ENCODE measurements around the gene PNLDC1. TPM values are rescaled to one million over a fixed set of nuclear protein-coding genes. Genes with fewer than 3 reads are reported as not detected.
"Not testable (repeated sequence)": the region's sequence is repeated elsewhere in the genome, so short reads cannot be mapped to it uniquely, and the experiment has no call there.

The PNLDC1 gene
- total and polyA plus RNA-seq, 4 donors = 0.08 to 3.1 (median 0.58) TPM; not detected in 1

DNA sequence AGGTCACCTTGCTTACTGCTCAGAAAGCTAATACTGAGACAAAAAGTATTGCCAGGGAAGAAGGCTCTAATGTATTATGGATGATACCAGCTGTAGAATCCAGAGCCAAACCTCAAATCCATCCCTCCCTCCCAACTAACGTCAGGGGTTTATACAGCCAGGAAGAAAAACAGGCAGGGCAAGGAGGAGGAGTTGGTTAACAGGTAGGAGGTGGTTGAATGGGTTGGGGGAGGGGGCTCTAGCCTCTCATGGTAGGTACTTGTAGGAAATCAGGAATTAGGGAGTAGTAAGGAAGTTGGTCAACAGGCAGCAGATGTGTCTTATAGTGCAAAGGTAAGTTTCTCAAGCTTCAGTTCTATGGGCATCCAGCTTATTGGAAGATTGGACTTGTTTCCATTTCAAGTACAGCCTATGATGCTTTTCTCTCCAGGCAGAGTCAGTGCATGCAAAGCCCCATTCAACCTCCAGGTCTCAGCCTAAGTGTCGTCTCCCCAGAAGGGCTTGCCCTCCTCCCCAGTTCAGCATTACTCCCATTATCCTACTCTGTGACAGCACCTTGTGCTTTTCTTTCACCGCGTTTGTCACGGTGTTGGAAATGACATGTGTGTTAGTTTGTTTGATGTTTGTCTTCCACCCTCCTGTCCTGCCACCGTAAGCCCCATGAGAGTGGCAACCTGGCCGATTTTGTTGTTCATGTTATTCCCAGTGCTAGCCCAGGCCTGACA lies 38.1 kb downstream of the PNLDC1 start:
- TF ChIP-seq, protein P1, sequence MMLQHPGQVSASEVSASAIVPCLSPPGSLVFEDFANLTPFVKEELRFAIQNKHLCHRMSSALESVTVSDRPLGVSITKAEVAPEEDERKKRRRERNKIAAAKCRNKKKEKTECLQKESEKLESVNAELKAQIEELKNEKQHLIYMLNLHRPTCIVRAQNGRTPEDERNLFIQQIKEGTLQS (IDR thresholded peaks at IDR 0.05) = no peak
- TF ChIP-seq NR2F2 (IDR thresholded peaks at IDR 0.05) = no peak
- no peak for DNase-seq (ENCODE audit: low spot score)
- Histone ChIP-seq H3K27me3 (ENCODE audit: control insufficient read depth in 4 of 4, insufficient read depth in 4 of 4, low read length in 3 of 4) (no peaks in the 10 kb centered on the region), H3K4me3 (ENCODE audit: low read depth in 1 of 3, low read length in 3 of 3) (no peak overlapping the region), H3K4me1 (ENCODE audit: control insufficient read depth in 4 of 4, insufficient read depth in 4 of 4, low read length in 3 of 4) (no peaks in the 10 kb centered on the region), H3K27ac (ENCODE audit: low read depth in 1 of 2, low read length in 2 of 2) (no peak overlapping the region), H3K9me3 (ENCODE audit: control insufficient read depth in 4 of 4, low read length in 3 of 4) (no peaks in the 10 kb centered on the region), H3K9ac (ENCODE audit: low read depth in 1 of 2, low read length in 2 of 2) (no peak overlapping the region), H3K36me3 (ENCODE audit: control insufficient read depth in 4 of 4, insufficient read depth in 3 of 4, low read depth in 1 of 4, low read length in 3 of 4) (no peaks in the 10 kb centered on the region)
- WGBS = 70% methylated on average over 7 of the region's 7 CpGs

DNA sequence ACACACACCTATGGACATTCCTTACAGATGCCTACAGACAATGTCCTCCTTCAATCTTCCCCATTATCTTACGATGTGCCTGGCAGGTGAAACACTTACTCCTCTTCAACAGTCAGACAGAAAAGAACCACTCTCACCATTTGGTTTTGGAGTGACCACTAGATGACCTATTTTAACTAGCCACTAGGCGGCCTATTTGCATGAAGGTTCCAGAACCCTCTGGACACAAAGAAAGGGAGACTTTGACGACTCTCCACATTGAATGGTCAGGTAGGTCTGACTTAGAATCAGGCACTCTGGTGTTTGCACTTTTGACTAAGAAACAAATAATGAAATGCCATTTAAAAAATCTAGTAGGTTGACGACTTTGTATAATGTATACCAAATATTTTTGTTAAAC lies 42.0 kb downstream of the PNLDC1 start:
- H3K27me3 ChIP-seq (ENCODE audit: control insufficient read depth in 4 of 4, insufficient read depth in 4 of 4, low read length in 3 of 4) = no peaks in the 10 kb centered on the region
- H3K9me3 ChIP-seq (ENCODE audit: control insufficient read depth in 4 of 4, low read length in 3 of 4) = no peaks in the 10 kb centered on the region
- H3K27ac ChIP-seq (ENCODE audit: low read depth in 1 of 2, low read length in 2 of 2) = no peak overlapping the region
- 72% methylated on average over 4 of the region's 4 CpGs for WGBS
- H3K4me3 ChIP-seq (ENCODE audit: low read depth in 1 of 3, low read length in 3 of 3) = no peak overlapping the region
- H3K36me3 ChIP-seq (ENCODE audit: control insufficient read depth in 4 of 4, insufficient read depth in 3 of 4, low read depth in 1 of 4, low read length in 3 of 4) = no peaks in the 10 kb centered on the region
- H3K9ac ChIP-seq (ENCODE audit: low read depth in 1 of 2, low read length in 2 of 2) = no peak overlapping the region
- no peaks in the 10 kb centered on the region for H3K4me1 ChIP-seq (ENCODE audit: control insufficient read depth in 4 of 4, insufficient read depth in 4 of 4, low read length in 3 of 4)
- DNase-seq (ENCODE audit: low spot score) = no peak
- TF ChIP-seq, protein P2, sequence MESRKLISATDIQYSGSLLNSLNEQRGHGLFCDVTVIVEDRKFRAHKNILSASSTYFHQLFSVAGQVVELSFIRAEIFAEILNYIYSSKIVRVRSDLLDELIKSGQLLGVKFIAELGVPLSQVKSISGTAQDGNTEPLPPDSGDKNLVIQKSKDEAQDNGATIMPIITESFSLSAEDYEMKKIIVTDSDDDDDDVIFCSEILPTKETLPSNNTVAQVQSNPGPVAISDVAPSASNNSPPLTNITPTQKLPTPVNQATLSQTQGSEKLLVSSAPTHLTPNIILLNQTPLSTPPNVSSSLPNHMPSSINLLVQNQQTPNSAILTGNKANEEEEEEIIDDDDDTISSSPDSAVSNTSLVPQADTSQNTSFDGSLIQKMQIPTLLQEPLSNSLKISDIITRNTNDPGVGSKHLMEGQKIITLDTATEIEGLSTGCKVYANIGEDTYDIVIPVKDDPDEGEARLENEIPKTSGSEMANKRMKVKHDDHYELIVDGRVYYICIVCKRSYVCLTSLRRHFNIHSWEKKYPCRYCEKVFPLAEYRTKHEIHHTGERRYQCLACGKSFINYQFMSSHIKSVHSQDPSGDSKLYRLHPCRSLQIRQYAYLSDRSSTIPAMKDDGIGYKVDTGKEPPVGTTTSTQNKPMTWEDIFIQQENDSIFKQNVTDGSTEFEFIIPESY (IDR thresholded peaks at IDR 0.05) = no peak
- TF ChIP-seq RXRA (IDR thresholded peaks at IDR 0.05) (no peak), CTCF (IDR thresholded peaks at IDR 0.05; ENCODE audit: low read depth, low read length, missing input control) (peak; percentile 14), RAD21 (IDR thresholded peaks at IDR 0.05) (peak in 1 of 2 donors; percentile 48)

DNA sequence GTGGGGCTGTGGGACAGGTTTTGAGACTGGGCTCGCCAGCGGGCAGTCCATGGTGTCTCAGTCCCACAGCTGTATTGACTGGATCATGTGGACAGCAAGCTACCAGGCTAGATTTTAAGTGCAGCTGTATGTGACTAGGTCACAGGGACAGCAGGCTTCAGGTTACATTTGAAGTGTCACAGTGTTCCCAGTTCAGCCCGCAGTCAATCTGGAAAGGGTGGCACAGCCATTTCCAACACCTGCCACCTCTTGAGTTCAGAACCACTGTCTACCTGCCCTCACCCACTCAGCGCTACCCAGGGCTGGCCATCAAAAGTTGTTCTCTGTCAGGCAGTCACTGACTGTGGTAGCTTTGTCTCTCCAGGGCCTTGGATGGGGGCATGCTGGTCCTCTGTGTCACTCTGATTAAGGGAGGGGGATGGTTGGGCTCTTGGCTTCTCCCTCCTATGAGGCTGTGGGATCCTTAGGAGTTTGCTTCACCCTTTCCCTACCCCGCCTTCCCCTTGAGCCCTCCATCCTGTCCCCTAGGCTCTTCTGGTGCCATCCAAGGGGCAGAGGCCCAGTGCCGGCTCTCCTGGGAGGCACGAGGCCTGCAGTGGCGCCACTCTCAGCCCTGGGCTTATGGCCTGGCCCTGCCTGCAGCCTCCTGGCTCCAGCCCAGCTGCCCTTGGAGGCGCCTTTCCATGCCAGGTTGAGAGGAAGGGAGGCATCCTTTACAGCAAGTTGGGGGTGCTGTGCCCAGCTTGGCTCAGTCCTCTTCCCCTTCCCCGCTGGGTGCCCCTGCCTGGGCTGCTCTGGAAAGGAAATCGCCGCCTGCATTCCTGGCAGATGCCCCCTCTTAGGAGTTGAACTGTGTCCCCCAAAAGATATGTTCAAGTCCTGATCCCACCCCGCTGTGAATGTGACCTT lies 44.9 kb downstream of the PNLDC1 start:
- H3K27me3 ChIP-seq (ENCODE audit: control insufficient read depth in 4 of 4, insufficient read depth in 4 of 4, low read length in 3 of 4) = no peaks in the 10 kb centered on the region
- no peak overlapping the region for H3K4me3 ChIP-seq (ENCODE audit: low read depth in 1 of 3, low read length in 3 of 3)
- TF ChIP-seq RXRA (IDR thresholded peaks at IDR 0.05) = no peak
- TF ChIP-seq HNF4G (IDR thresholded peaks at IDR 0.05) = no peak
- TF ChIP-seq, protein P1 (IDR thresholded peaks at IDR 0.05) = no peak
- no peak overlapping the region for H3K27ac ChIP-seq (ENCODE audit: low read depth in 1 of 2, low read length in 2 of 2)
- H3K36me3 ChIP-seq (ENCODE audit: control insufficient read depth in 4 of 4, insufficient read depth in 3 of 4, low read depth in 1 of 4, low read length in 3 of 4) = no peaks in the 10 kb centered on the region
- DNase-seq (ENCODE audit: low spot score) = no peak
- H3K4me1 ChIP-seq (ENCODE audit: control insufficient read depth in 4 of 4, insufficient read depth in 4 of 4, low read length in 3 of 4) = no peaks in the 10 kb centered on the region
- 82% methylated on average over 13 of the region's 13 CpGs for WGBS
- no peaks in the 10 kb centered on the region for H3K9me3 ChIP-seq (ENCODE audit: control insufficient read depth in 4 of 4, low read length in 3 of 4)
- no peak overlapping the region for H3K9ac ChIP-seq (ENCODE audit: low read depth in 1 of 2, low read length in 2 of 2)

DNA sequence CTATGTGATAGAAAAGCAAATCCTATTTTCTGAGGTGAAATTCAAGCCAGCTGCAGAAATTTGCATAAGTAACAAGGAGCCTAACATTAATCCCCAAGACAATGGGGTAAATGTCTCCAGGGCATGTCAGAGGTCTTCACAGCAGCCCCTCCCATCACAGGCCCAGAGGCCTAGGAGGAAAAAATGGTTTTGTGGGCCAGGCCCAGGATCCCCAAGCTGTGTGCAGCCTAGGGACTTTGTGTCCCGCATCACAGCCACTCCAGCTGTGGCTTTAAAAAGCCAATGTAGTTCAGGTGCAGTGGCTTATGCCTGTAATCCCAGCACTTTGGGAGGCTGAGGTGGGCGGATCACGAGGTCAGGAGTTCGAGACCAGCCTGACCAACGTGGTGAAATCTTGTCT lies 48.5 kb downstream of the PNLDC1 start:
- H3K9me3 ChIP-seq (ENCODE audit: control insufficient read depth in 4 of 4, low read length in 3 of 4); H3K4me1 ChIP-seq (ENCODE audit: control insufficient read depth in 4 of 4, insufficient read depth in 4 of 4, low read length in 3 of 4); H3K4me3 ChIP-seq (ENCODE audit: low read depth in 1 of 3, low read length in 3 of 3); DNase-seq (ENCODE audit: low spot score); H3K36me3 ChIP-seq (ENCODE audit: control insufficient read depth in 4 of 4, insufficient read depth in 3 of 4, low read depth in 1 of 4, low read length in 3 of 4); H3K27me3 ChIP-seq (ENCODE audit: control insufficient read depth in 4 of 4, insufficient read depth in 4 of 4, low read length in 3 of 4); H3K9ac ChIP-seq (ENCODE audit: low read depth in 1 of 2, low read length in 2 of 2); H3K27ac ChIP-seq (ENCODE audit: low read depth in 1 of 2, low read length in 2 of 2): not testable (repeated sequence)
- WGBS = 94% methylated on average over 5 of the region's 5 CpGs

GRCh38 chr6:159849851-159850250 lies 49.8 kb downstream of the PNLDC1 start:
- WGBS = 100% methylated on average over 1 of the region's 1 CpG
- H3K4me3 ChIP-seq (ENCODE audit: low read depth in 1 of 3, low read length in 3 of 3); H3K9me3 ChIP-seq (ENCODE audit: control insufficient read depth in 4 of 4, low read length in 3 of 4); H3K27me3 ChIP-seq (ENCODE audit: control insufficient read depth in 4 of 4, insufficient read depth in 4 of 4, low read length in 3 of 4); H3K36me3 ChIP-seq (ENCODE audit: control insufficient read depth in 4 of 4, insufficient read depth in 3 of 4, low read depth in 1 of 4, low read length in 3 of 4); H3K4me1 ChIP-seq (ENCODE audit: control insufficient read depth in 4 of 4, insufficient read depth in 4 of 4, low read length in 3 of 4); H3K9ac ChIP-seq (ENCODE audit: low read depth in 1 of 2, low read length in 2 of 2); H3K27ac ChIP-seq (ENCODE audit: low read depth in 1 of 2, low read length in 2 of 2); DNase-seq (ENCODE audit: low spot score): not testable (repeated sequence)

Measured in liver (tissue), 9 donors.